Testis (tissue), 3 donors: ENCODE data around the gene CDK5. TPM values are rescaled to one million over a fixed set of nuclear protein-coding genes. Genes with fewer than 3 reads are reported as not detected.
"Not testable (repeated sequence)": the region's sequence is repeated elsewhere in the genome, so short reads cannot be mapped to it uniquely, and the experiment has no call there.

ENCODE experiments used
- DNase-seq: peaks from one replicate; pipeline ENCODE4 v3.0.0-alpha.2; 2019
- H3K27ac ChIP-seq, 2 donors: fragments of 200-600 bp; sonication (generic); one replicate each; pipeline ENCODE4 v1.5.1; 2019
- H3K27me3 ChIP-seq: fragments of 200-600 bp; sonication (generic); one replicate; pipeline ENCODE4 v1.5.1; 2019
- H3K36me3 ChIP-seq: fragments of 200-600 bp; sonication (generic); one replicate; pipeline ENCODE4 v1.5.1; 2017; ENCODE audit warnings: low read depth; ENCODE audit errors: missing control alignments
- H3K4me1 ChIP-seq: fragments of 200-600 bp; sonication (generic); one replicate; pipeline ENCODE4 v1.5.1; 2019
- H3K4me3 ChIP-seq, 2 donors: fragments of 200-600 bp; sonication (generic); one replicate each; pipeline ENCODE4 v1.5.1; 2017 to 2019
- H3K9me3 ChIP-seq: fragments of 200-600 bp; sonication (generic); one replicate; pipeline ENCODE4 v1.5.1; 2017
- POLR2A ChIP-seq: fragments of 450-650 bp; IDR thresholded peaks from one replicate; pipeline ENCODE4 v1.6.1; 2017; ENCODE audit warnings: antibody characterized with exemption, mild to moderate bottlenecking, moderate library complexity
- WGBS, 2 donors: methylation state at CpG; one replicate each; pipeline ENCODE4 v1.1.5; 2018; 5-methylcytosine and 5-hydroxymethylcytosine counted together
- intact Hi-C: fragments of 100-400 bp; cut with DNase I; formaldehyde crosslinking; loops from one replicate; pipeline ENCODE4 v1.15.1; 2023; ENCODE audit warnings: low total_unique reads
- polyA plus RNA-seq: library from polyadenylated mRNA; stranded (reverse); fragments of 350-450 nt; fragmentation: Illumina TruSeq; extraction: RNeasy Lipid Tissue Mini Kit (QIAGEN cat#74804); gene quantifications from one replicate; pipeline ENCODE4 v1.2.3, GENCODE V29; 2014; ENCODE audit warnings: low read depth, low replicate concordance; ENCODE audit not compliant: insufficient read depth
- total RNA-seq, 2 donors: library from RNA; depleted of rRNA; stranded (reverse); fragments of >200 nt; gene quantifications; one replicate each; pipeline ENCODE4 v1.2.3, GENCODE V29; 2016
- TF ChIP-seq, protein P1 (sequence below), 3 experiments: fragments of 450-650 bp in 2 of 3; fragments of 200-600 bp in 1 of 3; sonication (generic) in 1 of 3; IDR thresholded peaks; one replicate each; pipeline ENCODE4 v1.5.1; 2016 to 2019; ENCODE audit warnings: antibody characterized with exemption in 3 of 3, mild to moderate bottlenecking in 2 of 3, moderate library complexity in 1 of 3

The CDK5 gene
- total and polyA plus RNA-seq, 3 donors from 2014 or later, result 7.1 to 15.4 (median 10.5) TPM

GRCh38 chr7:151012911-151013347, 44.8 kb downstream of the CDK5 start:
- Histone ChIP-seq H3K27me3 (no peaks in the 10 kb centered on the region), H3K9me3 (no peaks in the 10 kb centered on the region), H3K36me3 (no peaks in the 10 kb centered on the region), H3K4me3 (peak overlapping the region in 1 of 2 donors; percentile 40), H3K27ac (no peak overlapping the region), H3K4me1 (peaks cover 7% of the 10 kb centered on the region)
- intact Hi-C loops, result no loop called here
- TF ChIP-seq POLR2A, result no peak
- TF ChIP-seq, protein P1, sequence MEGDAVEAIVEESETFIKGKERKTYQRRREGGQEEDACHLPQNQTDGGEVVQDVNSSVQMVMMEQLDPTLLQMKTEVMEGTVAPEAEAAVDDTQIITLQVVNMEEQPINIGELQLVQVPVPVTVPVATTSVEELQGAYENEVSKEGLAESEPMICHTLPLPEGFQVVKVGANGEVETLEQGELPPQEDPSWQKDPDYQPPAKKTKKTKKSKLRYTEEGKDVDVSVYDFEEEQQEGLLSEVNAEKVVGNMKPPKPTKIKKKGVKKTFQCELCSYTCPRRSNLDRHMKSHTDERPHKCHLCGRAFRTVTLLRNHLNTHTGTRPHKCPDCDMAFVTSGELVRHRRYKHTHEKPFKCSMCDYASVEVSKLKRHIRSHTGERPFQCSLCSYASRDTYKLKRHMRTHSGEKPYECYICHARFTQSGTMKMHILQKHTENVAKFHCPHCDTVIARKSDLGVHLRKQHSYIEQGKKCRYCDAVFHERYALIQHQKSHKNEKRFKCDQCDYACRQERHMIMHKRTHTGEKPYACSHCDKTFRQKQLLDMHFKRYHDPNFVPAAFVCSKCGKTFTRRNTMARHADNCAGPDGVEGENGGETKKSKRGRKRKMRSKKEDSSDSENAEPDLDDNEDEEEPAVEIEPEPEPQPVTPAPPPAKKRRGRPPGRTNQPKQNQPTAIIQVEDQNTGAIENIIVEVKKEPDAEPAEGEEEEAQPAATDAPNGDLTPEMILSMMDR (IDR thresholded peaks at IDR 0.05), result peak; percentile 16 to 40 (median 34)
- 43 to 56% methylated on average over 8 to 23 of the region's 23 CpGs for WGBS, 2 donors
- peak; percentile 65 for DNase-seq

- Histone ChIP-seq H3K4me3 (no peak overlapping the region), H3K9me3 (no peaks in the 10 kb centered on the region), H3K36me3 (no peaks in the 10 kb centered on the region), H3K27me3 (no peaks in the 10 kb centered on the region), H3K4me1 (peaks cover 7% of the 10 kb centered on the region), H3K27ac (no peak overlapping the region)
- 73 to 84% methylated on average over 3 to 6 of the region's 6 CpGs for WGBS, 2 donors
- no peak for TF ChIP-seq POLR2A
- TF ChIP-seq, protein P1 (IDR thresholded peaks at IDR 0.05), result no peak
- DNase-seq, result no peak
- intact Hi-C loops, result no loop called here
Observed at GRCh38 chr7:151012031-151012692, 45.5 kb downstream of the CDK5 start.

GRCh38 chr7:151011616-151012015, 46.1 kb downstream of the CDK5 start:
- H3K27me3 ChIP-seq, H3K27ac ChIP-seq, H3K36me3 ChIP-seq, H3K4me1 ChIP-seq, H3K9me3 ChIP-seq, intact Hi-C loops, H3K4me3 ChIP-seq, DNase-seq: not testable (repeated sequence)
- WGBS, 2 donors, result 89 to 90% methylated on average over 12 of the region's 12 CpGs

GRCh38 chr7:151011097-151011409, 46.6 kb downstream of the CDK5 start:
- TF ChIP-seq, protein P1 (IDR thresholded peaks at IDR 0.05), result no peak
- no peak for TF ChIP-seq POLR2A
- no peaks in the 10 kb centered on the region for H3K36me3 ChIP-seq
- DNase-seq, result no peak
- no peaks in the 10 kb centered on the region for H3K27me3 ChIP-seq
- no peak overlapping the region for H3K4me3 ChIP-seq
- WGBS, 2 donors, result 63 to 70% methylated on average over 1 of the region's 1 CpG
- H3K27ac ChIP-seq, result no peak overlapping the region
- H3K4me1 ChIP-seq, result peaks cover 7% of the 10 kb centered on the region
- intact Hi-C loops, result no loop called here
- H3K9me3 ChIP-seq, result no peaks in the 10 kb centered on the region

- no peaks in the 10 kb centered on the region for H3K36me3 ChIP-seq
- H3K4me3 ChIP-seq, result no peak overlapping the region
- DNase-seq, result no peak
- no peak overlapping the region for H3K27ac ChIP-seq
- no peaks in the 10 kb centered on the region for H3K9me3 ChIP-seq
- peaks cover 7% of the 10 kb centered on the region for H3K4me1 ChIP-seq
- H3K27me3 ChIP-seq, result no peaks in the 10 kb centered on the region
- TF ChIP-seq, protein P1 (IDR thresholded peaks at IDR 0.05), result no peak
- TF ChIP-seq POLR2A, result no peak
- intact Hi-C loops, result no loop called here
- WGBS, 2 donors, result 51 to 55% methylated on average over 10 to 17 of the region's 18 CpGs
Observed at GRCh38 chr7:151010307-151011096, 47.2 kb downstream of the CDK5 start.
